Prostate gland (tissue), 2 donors: ENCODE data around the gene KRT26. TPM values are rescaled to one million over a fixed set of nuclear protein-coding genes. Genes with fewer than 3 reads are reported as not detected.

Experiments
- DNase-seq: peaks from one replicate; pipeline ENCODE4 v3.0.0-alpha.2; 2019; ENCODE audit warnings: low spot score
- H3K27ac ChIP-seq, 2 donors: fragments of 200-600 bp; sonication (generic); 2 replicates each; pipeline ENCODE4 v1.5.1; 2017 to 2019
- H3K27me3 ChIP-seq: fragments of 200-600 bp; sonication (generic); replicated peaks from 2 replicates; pipeline ENCODE4 v1.5.1; 2019; ENCODE audit not compliant: insufficient read depth
- H3K36me3 ChIP-seq, 2 donors: fragments of 200-600 bp; sonication (generic); 1 replicate in 1 of 2; 2 replicates in 1 of 2; pipeline versions ENCODE4 v1.5.1 to v1.8.1; 2017 to 2019
- H3K4me1 ChIP-seq: fragments of 200-600 bp; sonication (generic); replicated peaks from 2 replicates; pipeline ENCODE4 v1.5.1; 2019
- H3K4me3 ChIP-seq, 2 donors: fragments of 200-600 bp; sonication (generic); 2 replicates each; pipeline ENCODE4 v1.5.1; 2017 to 2019
- H3K9me3 ChIP-seq: fragments of 200-600 bp; sonication (generic); 2 replicates; pipeline ENCODE4 v1.5.1; 2017
- CTCF ChIP-seq, 4 experiments: fragments of 200-600 bp in 2 of 4; fragments of 450-650 bp in 2 of 4; sonication (generic) in 2 of 4; IDR thresholded peaks; 1 replicate in 3 of 4; 2 replicates in 1 of 4; pipeline ENCODE4 v1.5.1; 2016 to 2019; ENCODE audit warnings: antibody characterized with exemption in 4 of 4, mild to moderate bottlenecking in 2 of 4, moderate library complexity in 2 of 4
- POLR2A ChIP-seq: fragments of 450-650 bp; IDR thresholded peaks from one replicate; pipeline ENCODE4 v1.6.1; 2016; ENCODE audit warnings: antibody characterized with exemption, mild to moderate bottlenecking
- POLR2AphosphoS5 ChIP-seq: sonication (generic); formaldehyde crosslinking; IDR thresholded peaks from one replicate; pipeline ENCODE4 v1.6.1; 2017; ENCODE audit warnings: antibody characterized with exemption
- WGBS: methylation state at CpG from one replicate; pipeline ENCODE4 v1.1.5; 2018; 5-methylcytosine and 5-hydroxymethylcytosine counted together
- intact Hi-C: fragments of 100-400 bp; cut with DNase I; formaldehyde crosslinking; loops from one replicate; pipeline ENCODE4 v1.14.2; 2022
- total RNA-seq, 2 donors: library from RNA; depleted of rRNA; stranded (reverse); fragments of >200 nt; gene quantifications; one replicate each; pipeline ENCODE4 v1.1.0, GENCODE V29; 2016

The KRT26 gene
- total RNA-seq, 2 donors from 2014 or later = 0.28 TPM; not detected in 1

- TF ChIP-seq CTCF (IDR thresholded peaks at IDR 0.05) (no peak), POLR2AphosphoS5 (no peak), POLR2A (no peak)
- 90% methylated on average over 1 of the region's 1 CpG for WGBS
- H3K4me3 ChIP-seq = no peak overlapping the region
- H3K9me3 ChIP-seq = no peaks in the 10 kb centered on the region
- no peak for DNase-seq
- H3K4me1 ChIP-seq = no peaks in the 10 kb centered on the region
- no peak overlapping the region for H3K27ac ChIP-seq
- no peaks in the 10 kb centered on the region for H3K36me3 ChIP-seq
- intact Hi-C loops = no loop called here
- H3K27me3 ChIP-seq = no peaks in the 10 kb centered on the region
These were observed 8.2 kb downstream of the KRT26 start for GRCh38 chr17:40763752-40764151.

GRCh38 chr17:40760105-40761016, 11.6 kb downstream of the KRT26 start:
- H3K4me3 ChIP-seq = no peak overlapping the region
- H3K27me3 ChIP-seq = no peaks in the 10 kb centered on the region
- TF ChIP-seq POLR2AphosphoS5 = no peak
- no peak for TF ChIP-seq POLR2A
- TF ChIP-seq CTCF (IDR thresholded peaks at IDR 0.05) = no peak
- no peak for DNase-seq
- H3K27ac ChIP-seq = no peak overlapping the region
- no peaks in the 10 kb centered on the region for H3K36me3 ChIP-seq
- intact Hi-C loops = no loop called here
- H3K4me1 ChIP-seq = no peaks in the 10 kb centered on the region
- no peaks in the 10 kb centered on the region for H3K9me3 ChIP-seq
- 36% methylated on average over 1 of the region's 1 CpG for WGBS

GRCh38 chr17:40755231-40755630, 16.8 kb downstream of the KRT26 start, which contains the start of gene KRT25:
Gene KRT25 (minus strand): TSS chr17:40755331. CDS start chr17:40755271, 60 bp downstream.
- no peaks in the 10 kb centered on the region for H3K27me3 ChIP-seq
- WGBS = 80% methylated on average over 4 of the region's 4 CpGs
- no peaks in the 10 kb centered on the region for H3K4me1 ChIP-seq
- DNase-seq = no peak
- H3K4me3 ChIP-seq = no peak within 1 kb of the TSS
- TF ChIP-seq CTCF (IDR thresholded peaks at IDR 0.05) (no peak), POLR2AphosphoS5 (no peak), POLR2A (no peak)
- intact Hi-C loops = no loop called here
- H3K27ac ChIP-seq = no peak within 1 kb of the TSS
- H3K36me3 ChIP-seq = no peaks in the 10 kb centered on the region
- H3K9me3 ChIP-seq = no peaks in the 10 kb centered on the region

- intact Hi-C loops = no loop called here
- no peaks in the 10 kb centered on the region for H3K4me1 ChIP-seq
- H3K36me3 ChIP-seq = no peaks in the 10 kb centered on the region
- H3K9me3 ChIP-seq = no peaks in the 10 kb centered on the region
- WGBS = 84% methylated on average over 3 of the region's 3 CpGs
- H3K27ac ChIP-seq = no peak overlapping the region
- no peak overlapping the region for H3K4me3 ChIP-seq
- TF ChIP-seq POLR2A (no peak), POLR2AphosphoS5 (no peak), CTCF (IDR thresholded peaks at IDR 0.05) (no peak)
- no peaks in the 10 kb centered on the region for H3K27me3 ChIP-seq
- no peak for DNase-seq
These were observed 18.2 kb downstream of the KRT26 start for GRCh38 chr17:40753804-40754203.

GRCh38 chr17:40751065-40751464, 20.9 kb downstream of the KRT26 start:
- no peak for DNase-seq
- Histone ChIP-seq H3K4me1 (no peaks in the 10 kb centered on the region), H3K27ac (no peak overlapping the region), H3K9me3 (no peaks in the 10 kb centered on the region), H3K36me3 (no peaks in the 10 kb centered on the region), H3K27me3 (no peaks in the 10 kb centered on the region), H3K4me3 (no peak overlapping the region)
- intact Hi-C loops = no loop called here
- TF ChIP-seq CTCF (IDR thresholded peaks at IDR 0.05) (no peak), POLR2AphosphoS5 (no peak), POLR2A (no peak)
- WGBS = 89% methylated on average over 14 of the region's 14 CpGs
